Keratinocyte (primary cell): ENCODE measurements around the gene UBR3. TPM values are rescaled to one million over a fixed set of nuclear protein-coding genes. Genes with fewer than 3 reads are reported as not detected.
"Not testable (repeated sequence)": the region's sequence is repeated elsewhere in the genome, so short reads cannot be mapped to it uniquely, and the experiment has no call there.

Experiments used
- DNase-seq: peaks from one replicate; pipeline ENCODE4 v3.0.0-alpha.2; 2011; ENCODE audit warnings: low read depth, missing footprints, low spot score
- FAIRE-seq: peaks from 2 replicates; lab custom pipeline; 2011; peaks lifted over from hg19 to GRCh38; lab: Jason Lieb, UNC
- H2AFZ ChIP-seq: 2 replicates; pipeline ENCODE4 v1.6.0; 2012; ENCODE audit warnings: low read length, control low read depth, inconsistent platforms; ENCODE audit not compliant: control insufficient read depth
- H3K27ac ChIP-seq: 2 replicates; pipeline ENCODE4 v1.5.1; 2011; ENCODE audit warnings: low read length; ENCODE audit not compliant: control insufficient read depth, insufficient read depth
- H3K27me3 ChIP-seq: 3 replicates; pipeline ENCODE4 v1.6.0; 2011; ENCODE audit warnings: low read length; ENCODE audit not compliant: control insufficient read depth, insufficient read depth; ENCODE audit errors: extremely low read depth
- H3K36me3 ChIP-seq, 2 experiments: 2 replicates in 1 of 2; 3 replicates in 1 of 2; pipeline ENCODE4 v1.5.1; 2011; ENCODE audit warnings: low read length in 2 of 2, mild to moderate bottlenecking in 1 of 2; ENCODE audit not compliant: control insufficient read depth in 2 of 2, insufficient read depth in 2 of 2; ENCODE audit errors: extremely low read depth in 1 of 2
- H3K4me1 ChIP-seq: 3 replicates; pipeline ENCODE4 v1.5.1; 2011; ENCODE audit warnings: low read length; ENCODE audit not compliant: control insufficient read depth, insufficient read depth; ENCODE audit errors: extremely low read depth
- H3K4me2 ChIP-seq: 3 replicates; pipeline ENCODE4 v1.6.0; 2011; ENCODE audit warnings: low read depth, low read length; ENCODE audit not compliant: control insufficient read depth, insufficient read depth; ENCODE audit errors: extremely low read depth
- H3K4me3 ChIP-seq, 3 experiments: fragments of 200-600 bp in 1 of 3; sonication (generic) in 1 of 3; 2 replicates in 2 of 3; 3 replicates in 1 of 3; pipeline ENCODE4 v1.5.1; 2011 to 2016; ENCODE audit warnings: low read length in 3 of 3, mild to moderate bottlenecking in 3 of 3, control low read depth in 2 of 3, inconsistent platforms in 1 of 3, low read depth in 1 of 3, mixed read lengths in 1 of 3, mixed run types in 1 of 3, moderate library complexity in 1 of 3; ENCODE audit not compliant: control insufficient read depth in 2 of 3, insufficient read depth in 2 of 3; ENCODE audit errors: extremely low read depth in 1 of 3
- H3K79me2 ChIP-seq: 2 replicates; pipeline ENCODE4 v1.6.0; 2012; ENCODE audit warnings: low read length; ENCODE audit not compliant: control insufficient read depth, insufficient read depth
- H3K9ac ChIP-seq: 3 replicates; pipeline ENCODE4 v1.6.0; 2011; ENCODE audit warnings: low read length; ENCODE audit not compliant: control insufficient read depth, insufficient read depth; ENCODE audit errors: extremely low read depth
- H3K9me1 ChIP-seq: 3 replicates; pipeline ENCODE4 v1.6.0; 2011; ENCODE audit warnings: low read length; ENCODE audit not compliant: control insufficient read depth, insufficient read depth; ENCODE audit errors: extremely low read depth
- H3K9me3 ChIP-seq: 2 replicates; pipeline ENCODE4 v1.5.1; 2012; ENCODE audit warnings: low read depth, low read length; ENCODE audit not compliant: control insufficient read depth
- H4K20me1 ChIP-seq: 3 replicates; pipeline ENCODE4 v1.6.0; 2011; ENCODE audit warnings: low read length; ENCODE audit not compliant: control insufficient read depth, insufficient read depth; ENCODE audit errors: extremely low read depth
- EZH2 ChIP-seq: IDR thresholded peaks from one replicate; pipeline ENCODE4 v1.6.1; 2012; ENCODE audit warnings: inconsistent platforms, mild to moderate bottlenecking, low read length, moderate library complexity
- dilution Hi-C: fragments of 300-500 bp; cut with MboI; formaldehyde crosslinking; loops from one replicate; pipeline ENCODE4 v1.7.0; 2020; ENCODE audit warnings: low sequenced_read_pairs; ENCODE audit not compliant: extremely low pct_ligation_motif_present
- polyA plus RNA-seq, 5 experiments: library from polyadenylated mRNA; depleted of rRNA in 3 of 5; stranded (reverse) in 3 of 5; stranded (forward) in 1 of 5; unstranded in 1 of 5; fragments of >200 nt; gene quantifications; 1 replicate in 1 of 5; 2 replicates in 3 of 5; 3 replicates in 1 of 5; pipeline versions ENCODE4 v1.2.1 to v1.2.3, GENCODE V29; 2011 to 2012; ENCODE audit warnings: missing spikeins in 2 of 5, low read depth in 1 of 5, low replicate concordance in 1 of 5
- TF ChIP-seq, protein P1 (sequence below), 3 experiments: IDR thresholded peaks in 1 of 3; conservative IDR thresholded peaks in 1 of 3; optimal IDR thresholded peaks in 1 of 3; 2 replicates in 2 of 3; 3 replicates in 1 of 3; pipeline versions ENCODE3 to v1.5.1; 2011; ENCODE audit warnings: low read length in 3 of 3, mild to moderate bottlenecking in 3 of 3, moderate library complexity in 2 of 3, control low read depth in 1 of 3, inconsistent platforms in 1 of 3; ENCODE audit not compliant: insufficient read depth in 2 of 3; ENCODE audit errors: extremely low read depth in 1 of 3

Gene UBR3
- polyA plus RNA-seq, 1 donor (not counting 4 experiments of a cell fraction or from before 2014, with no cell fraction given) = 14.7 TPM

DNA sequence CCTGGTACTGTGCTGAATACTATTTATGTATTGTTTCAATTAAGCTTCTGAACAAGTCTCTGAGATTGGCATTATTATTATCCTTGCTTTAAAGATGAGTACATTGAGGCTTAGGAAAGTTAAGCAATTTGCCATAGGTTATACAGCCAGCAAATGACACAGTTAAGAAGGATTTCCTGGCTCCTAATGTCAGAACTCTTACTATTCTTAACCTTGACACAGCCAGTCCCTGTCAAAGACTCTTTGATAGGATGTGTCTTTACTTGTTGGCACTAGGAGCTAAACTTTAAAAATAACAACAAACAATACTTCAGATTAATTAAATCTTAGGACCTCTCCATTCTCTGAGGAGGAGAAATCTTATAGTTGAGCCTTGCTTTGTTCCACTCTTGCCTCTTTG is 70.6 kb downstream of the UBR3 start:
- no peaks in the 10 kb centered on the region for H3K79me2 ChIP-seq
- no peak overlapping the region for H3K27ac ChIP-seq
- H3K4me1 ChIP-seq = no peaks in the 10 kb centered on the region
- H3K36me3 ChIP-seq = no peaks in the 10 kb centered on the region
- DNase-seq (no peak), FAIRE-seq (no peak)
- H3K4me2 ChIP-seq = no peak overlapping the region
- TF ChIP-seq EZH2 = no peak
- TF ChIP-seq, protein P1, sequence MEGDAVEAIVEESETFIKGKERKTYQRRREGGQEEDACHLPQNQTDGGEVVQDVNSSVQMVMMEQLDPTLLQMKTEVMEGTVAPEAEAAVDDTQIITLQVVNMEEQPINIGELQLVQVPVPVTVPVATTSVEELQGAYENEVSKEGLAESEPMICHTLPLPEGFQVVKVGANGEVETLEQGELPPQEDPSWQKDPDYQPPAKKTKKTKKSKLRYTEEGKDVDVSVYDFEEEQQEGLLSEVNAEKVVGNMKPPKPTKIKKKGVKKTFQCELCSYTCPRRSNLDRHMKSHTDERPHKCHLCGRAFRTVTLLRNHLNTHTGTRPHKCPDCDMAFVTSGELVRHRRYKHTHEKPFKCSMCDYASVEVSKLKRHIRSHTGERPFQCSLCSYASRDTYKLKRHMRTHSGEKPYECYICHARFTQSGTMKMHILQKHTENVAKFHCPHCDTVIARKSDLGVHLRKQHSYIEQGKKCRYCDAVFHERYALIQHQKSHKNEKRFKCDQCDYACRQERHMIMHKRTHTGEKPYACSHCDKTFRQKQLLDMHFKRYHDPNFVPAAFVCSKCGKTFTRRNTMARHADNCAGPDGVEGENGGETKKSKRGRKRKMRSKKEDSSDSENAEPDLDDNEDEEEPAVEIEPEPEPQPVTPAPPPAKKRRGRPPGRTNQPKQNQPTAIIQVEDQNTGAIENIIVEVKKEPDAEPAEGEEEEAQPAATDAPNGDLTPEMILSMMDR (optimal IDR thresholded peaks at IDR 0.05 in 1 of 3, IDR thresholded peaks at IDR 0.05 in 1 of 3, conservative IDR thresholded peaks at IDR 0.05 in 1 of 3; ENCODE audit: extremely low read depth in 1 of 3, insufficient read depth in 2 of 3, low read length in 3 of 3) = no peak
- H3K4me3 ChIP-seq = no peak overlapping the region
- no peak overlapping the region for H3K9ac ChIP-seq
- H3K9me3 ChIP-seq = no peaks in the 10 kb centered on the region
- no peak overlapping the region for H2AFZ ChIP-seq
- dilution Hi-C loops = no loop called here
- H3K9me1 ChIP-seq = no peaks in the 10 kb centered on the region
- H3K27me3 ChIP-seq = no peaks in the 10 kb centered on the region
- H4K20me1 ChIP-seq = no peaks in the 10 kb centered on the region

DNA sequence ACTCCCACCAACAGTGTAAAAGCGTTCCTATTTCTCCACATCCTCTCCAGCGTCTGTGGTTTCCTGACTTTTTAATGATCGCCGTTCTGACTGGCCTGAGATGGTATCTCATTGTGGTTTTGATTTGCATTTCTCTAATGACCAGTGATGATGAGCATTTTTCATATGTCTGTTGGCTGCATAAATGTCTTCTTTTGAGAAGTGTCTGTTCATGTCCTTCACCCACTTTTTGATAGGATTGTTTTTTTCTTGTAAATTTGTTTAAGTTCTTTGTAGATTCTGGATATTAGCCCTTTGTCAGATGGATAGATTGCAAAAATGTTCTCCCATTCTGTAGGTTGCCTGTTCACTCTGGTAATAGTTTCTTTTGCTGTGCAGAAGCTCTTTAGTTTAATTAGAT is 72.8 kb downstream of the UBR3 start:
- H3K4me3 ChIP-seq, dilution Hi-C loops, H3K4me2 ChIP-seq, H3K9ac ChIP-seq, H3K27me3 ChIP-seq, H3K27ac ChIP-seq, H3K36me3 ChIP-seq, H3K4me1 ChIP-seq, DNase-seq, H3K9me3 ChIP-seq, H3K9me1 ChIP-seq, H3K79me2 ChIP-seq, H2AFZ ChIP-seq, FAIRE-seq, H4K20me1 ChIP-seq: not testable (repeated sequence)

DNA sequence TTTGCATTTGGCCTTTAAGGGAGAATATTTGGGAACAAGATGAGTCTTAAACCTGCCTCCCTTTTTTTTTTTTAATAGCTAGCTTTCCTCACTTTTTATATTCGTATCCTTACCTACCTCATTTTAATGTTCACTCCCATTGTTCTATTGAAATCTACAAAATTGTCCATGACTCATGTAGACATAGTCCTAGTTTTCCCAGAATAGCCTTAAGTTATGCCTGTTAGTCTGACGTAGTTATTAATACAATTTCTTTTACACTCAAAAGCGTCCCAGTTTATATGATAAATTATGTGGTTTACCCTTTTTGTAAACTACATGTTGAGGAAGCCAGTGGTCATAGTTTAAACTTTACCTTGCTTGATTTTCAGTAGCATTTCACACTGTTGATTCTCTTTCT is 73.4 kb downstream of the UBR3 start:
- Histone ChIP-seq H3K4me1 (no peaks in the 10 kb centered on the region), H3K36me3 (no peaks in the 10 kb centered on the region), H3K27me3 (no peaks in the 10 kb centered on the region), H2AFZ (no peak overlapping the region), H3K4me2 (no peak overlapping the region), H3K4me3 (no peak overlapping the region), H3K9ac (no peak overlapping the region), H3K9me1 (no peaks in the 10 kb centered on the region), H3K79me2 (no peaks in the 10 kb centered on the region), H4K20me1 (no peaks in the 10 kb centered on the region), H3K9me3 (no peaks in the 10 kb centered on the region), H3K27ac (no peak overlapping the region)
- dilution Hi-C loops = no loop called here
- no peak for DNase-seq
- FAIRE-seq = no peak
- TF ChIP-seq, protein P1 (optimal IDR thresholded peaks at IDR 0.05 in 1 of 3, IDR thresholded peaks at IDR 0.05 in 1 of 3, conservative IDR thresholded peaks at IDR 0.05 in 1 of 3; ENCODE audit: extremely low read depth in 1 of 3, insufficient read depth in 2 of 3, low read length in 3 of 3) = no peak
- no peak for TF ChIP-seq EZH2
